UCSD-AML1 (cell line): Measurements from ENCODE around the gene HS3ST3A1.

Experiments
- DNase-seq: peaks from one replicate; lab custom pipeline; 2025; ENCODE audit not compliant: unreplicated experiment; lab: John Stamatoyannopoulos, UW

Gene HS3ST3A1

DNA sequence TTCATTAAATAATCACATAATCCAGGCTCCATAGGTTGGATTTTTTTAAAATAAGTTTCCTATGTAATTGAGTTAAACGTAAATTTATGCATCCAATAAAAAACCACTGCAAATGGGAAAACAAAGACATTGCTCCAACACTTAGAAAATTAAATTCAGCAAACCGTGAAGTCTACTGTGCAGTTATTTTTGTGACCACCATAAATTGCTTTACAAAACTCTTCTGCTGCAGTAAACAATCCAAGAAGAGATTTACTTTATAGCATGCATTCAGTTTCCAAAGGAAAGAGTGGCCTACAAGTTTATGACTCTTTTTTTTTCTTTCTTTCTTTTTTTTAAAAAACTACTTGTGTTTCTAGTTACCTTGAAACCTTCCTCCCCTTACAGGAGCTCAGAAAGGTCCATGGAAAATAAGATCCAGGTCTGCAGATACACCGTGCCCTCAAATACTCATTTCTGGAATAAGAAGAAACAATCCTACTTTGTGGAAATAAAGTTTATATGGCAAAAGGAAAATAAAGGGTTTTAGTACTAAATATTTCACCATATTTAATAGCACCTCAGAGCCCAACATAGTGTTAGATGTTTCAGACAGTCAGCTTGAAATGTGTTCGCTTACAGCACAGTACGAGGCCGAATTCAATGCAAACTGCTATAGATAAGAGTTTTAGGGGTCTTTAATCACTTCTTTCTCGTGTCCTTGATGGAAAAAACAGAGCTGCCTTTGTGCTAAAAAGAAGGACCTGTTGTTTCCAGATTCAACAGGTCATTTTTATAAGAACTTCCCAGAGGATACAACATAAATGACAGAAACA, 3.2 kb downstream of the HS3ST3A1 start:
- no peak for DNase-seq

- peak; percentile 10 for DNase-seq
Measured at GRCh38 chr17:13597723-13598347, 3.9 kb downstream of the HS3ST3A1 start.

DNA sequence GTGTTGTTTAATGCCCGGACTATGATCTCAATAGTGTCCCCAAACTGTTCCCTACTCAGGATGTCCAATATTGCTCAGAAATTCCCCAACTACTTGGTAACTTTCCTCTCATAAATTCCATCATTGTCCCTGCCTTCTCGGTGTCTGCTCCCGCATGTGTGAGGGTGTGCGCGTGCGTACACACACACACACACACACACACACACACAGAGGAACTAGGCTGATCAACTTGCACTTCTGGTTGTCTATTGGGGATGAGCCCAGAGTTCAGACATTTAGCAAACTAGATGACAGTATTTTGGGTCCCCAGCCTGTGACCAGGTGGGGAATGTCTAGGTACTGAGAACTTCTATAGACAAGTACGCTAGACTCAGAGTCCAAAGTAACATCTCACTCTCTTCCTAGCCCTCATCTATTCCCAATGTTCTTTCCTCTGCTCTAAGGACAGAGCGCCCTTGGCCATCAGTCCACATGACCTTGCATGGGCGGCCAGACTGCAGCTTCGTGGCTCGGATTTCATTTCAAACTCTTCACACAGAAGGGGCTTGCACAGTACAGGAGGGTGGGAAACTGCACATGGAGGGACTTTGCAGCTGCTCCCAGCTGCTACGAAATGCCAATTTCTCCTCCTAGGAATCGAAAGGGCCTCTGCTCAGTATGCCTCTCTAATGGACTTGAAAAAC, 5.3 kb downstream of the HS3ST3A1 start:
- no peak for DNase-seq

GRCh38 chr17:13595599-13595899, 6.2 kb downstream of the HS3ST3A1 start:
- DNase-seq, result no peak

DNA sequence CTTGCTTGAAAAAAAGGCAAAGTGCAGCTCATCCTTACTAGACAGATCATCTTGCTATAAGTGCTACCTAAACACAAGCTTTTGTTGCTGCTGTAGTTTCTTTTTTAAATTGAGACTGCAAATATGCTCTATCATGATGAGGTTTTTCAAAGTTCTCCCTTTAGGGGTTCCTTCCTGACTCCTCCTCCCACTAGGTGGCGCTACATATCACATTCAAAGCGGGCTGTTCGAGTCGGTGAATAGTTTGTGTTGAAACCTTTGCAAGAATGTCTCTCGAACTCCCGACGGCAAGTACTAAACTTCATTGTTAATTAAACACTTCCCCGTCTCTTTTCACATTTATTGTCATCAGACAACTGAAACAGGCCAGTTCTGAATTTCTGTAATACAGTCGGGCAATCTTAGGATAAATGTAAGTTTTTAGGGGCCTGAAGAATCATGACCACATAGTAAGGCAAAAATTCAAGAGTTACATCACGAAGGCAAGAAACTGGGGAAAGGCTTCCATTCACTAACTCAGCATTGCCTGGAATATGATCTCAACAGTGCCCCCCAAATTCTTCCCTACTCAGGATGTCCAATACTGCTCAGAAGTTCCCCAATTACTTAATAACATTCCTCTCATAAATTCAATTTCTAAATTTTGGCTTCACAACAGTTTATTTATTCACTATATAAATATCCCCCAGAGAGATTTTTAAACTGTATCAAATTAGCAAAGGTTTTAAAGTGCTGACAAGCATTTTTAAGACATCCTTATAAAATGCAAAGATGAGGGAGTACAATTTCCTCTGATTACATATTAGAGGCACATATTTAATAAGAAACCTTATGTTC, 6.7 kb downstream of the HS3ST3A1 start:
- DNase-seq, result peak; percentile 52

DNA sequence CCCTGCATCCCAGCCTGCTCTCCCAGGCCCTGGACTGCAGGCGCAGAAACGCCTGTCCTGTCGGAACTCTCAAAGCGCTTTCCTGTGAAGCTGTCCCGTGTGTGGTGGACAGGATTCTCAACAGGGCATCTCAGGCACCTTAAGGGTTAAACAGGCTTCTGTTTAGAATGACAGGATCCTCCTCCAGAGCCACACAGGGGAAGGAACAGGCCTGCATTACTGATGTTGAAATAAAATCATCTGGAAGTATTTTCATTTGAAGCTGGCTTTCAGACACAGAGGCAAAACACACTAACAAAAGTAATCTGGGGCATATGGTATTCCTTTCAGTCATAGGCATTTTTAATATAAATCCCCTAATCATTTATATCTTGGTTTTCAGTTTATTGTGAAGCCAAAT, 7.4 kb downstream of the HS3ST3A1 start:
- DNase-seq, result no peak

GRCh38 chr17:13593757-13594156, 8.0 kb downstream of the HS3ST3A1 start:
- DNase-seq, result no peak

GRCh38 chr17:13593021-13593751, 8.5 kb downstream of the HS3ST3A1 start:
- no peak for DNase-seq

DNA sequence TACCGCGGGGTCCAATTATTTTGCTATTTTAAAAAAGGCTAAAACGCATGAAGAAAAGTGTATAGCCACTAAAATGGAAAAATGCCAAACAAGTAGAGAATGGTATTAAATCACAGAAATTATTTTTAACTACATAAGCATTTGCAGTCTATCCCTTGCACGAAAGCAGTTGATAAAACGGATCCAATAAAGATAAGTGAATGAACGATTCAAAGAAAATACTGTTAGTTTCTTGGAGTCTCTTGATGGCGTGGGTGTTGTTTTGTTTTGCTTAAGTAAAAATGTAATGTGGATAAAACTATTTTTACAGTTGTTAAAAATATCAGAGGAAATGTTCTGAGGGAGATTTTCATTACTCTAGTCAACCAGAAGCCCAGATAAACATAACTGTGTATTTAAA, 9.3 kb downstream of the HS3ST3A1 start:
- DNase-seq, result no peak

- DNase-seq, result no peak
Measured at GRCh38 chr17:13590441-13590840, 11.3 kb downstream of the HS3ST3A1 start.

DNA sequence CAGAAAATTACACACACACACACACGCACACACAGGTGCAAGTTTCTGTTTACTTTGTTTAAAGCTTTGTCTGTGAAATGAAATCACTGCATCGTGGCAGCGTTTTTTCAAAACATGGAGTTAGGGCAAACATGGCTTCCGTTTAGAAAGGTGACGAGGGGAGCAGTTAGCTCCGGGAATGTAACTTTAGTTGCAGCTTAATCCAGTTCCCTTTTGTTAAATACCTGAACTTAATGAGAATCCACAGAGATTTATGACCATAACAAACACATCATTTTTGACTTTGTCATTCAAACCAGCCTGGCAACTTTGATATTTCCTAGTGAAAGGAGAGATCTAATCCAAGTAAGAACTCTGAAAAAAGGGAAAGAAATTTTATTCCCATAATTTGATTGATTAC, 12.1 kb downstream of the HS3ST3A1 start:
- no peak for DNase-seq

DNA sequence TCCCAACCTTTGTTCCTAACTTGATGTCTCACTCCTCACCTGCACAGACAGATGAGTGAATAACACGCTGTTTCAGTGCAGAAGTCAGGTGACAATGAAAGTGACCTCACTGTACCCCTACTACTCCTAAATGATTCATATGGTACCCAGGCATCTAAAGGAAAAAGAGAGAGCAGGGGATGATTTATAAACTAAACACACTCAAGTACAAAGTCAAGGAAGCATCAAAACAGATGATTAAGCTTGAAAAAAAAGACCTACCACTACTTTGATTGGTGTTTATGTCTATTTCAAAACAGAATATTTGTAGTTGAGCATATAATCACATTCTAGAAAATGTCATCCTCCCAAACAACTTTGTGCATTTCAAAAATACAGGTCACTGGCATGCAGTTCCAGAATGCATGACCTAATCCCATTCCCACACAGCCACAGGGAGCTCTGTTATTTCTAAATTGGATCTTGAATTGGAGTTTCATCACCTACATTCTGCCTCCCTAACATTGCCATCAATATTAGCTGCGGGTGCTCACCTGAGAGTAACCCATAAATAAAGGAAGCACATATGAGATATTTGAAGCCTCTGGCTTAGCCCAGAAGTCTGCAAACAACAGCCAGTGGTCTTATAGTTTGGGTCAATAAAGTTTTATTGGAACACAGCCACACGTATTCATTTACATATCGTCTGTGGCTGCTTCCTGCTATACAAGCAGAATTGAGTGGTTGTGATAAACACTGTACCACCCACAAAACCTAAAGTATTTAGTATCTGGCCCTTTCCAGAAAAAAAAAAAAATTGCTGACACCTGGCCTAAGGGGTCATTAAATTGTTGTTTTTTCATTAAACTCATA, 14.0 kb downstream of the HS3ST3A1 start:
- DNase-seq, result no peak

- DNase-seq, result no peak
Measured at GRCh38 chr17:13584701-13585080, 17.0 kb downstream of the HS3ST3A1 start.

- DNase-seq, result no peak
Measured at GRCh38 chr17:13583996-13584700, 17.6 kb downstream of the HS3ST3A1 start.

- no peak for DNase-seq
Measured at GRCh38 chr17:13582776-13583547, 18.8 kb downstream of the HS3ST3A1 start.

GRCh38 chr17:13581925-13582324, 19.8 kb downstream of the HS3ST3A1 start:
- no peak for DNase-seq

- no peak for DNase-seq
Measured at GRCh38 chr17:13580790-13581189, 20.9 kb downstream of the HS3ST3A1 start.
